Measurements from ENCODE around the gene PLOD1. TPM values are rescaled to one million over a fixed set of nuclear protein-coding genes. Genes with fewer than 3 reads are reported as not detected.
"Not testable (repeated sequence)": the region's sequence is repeated elsewhere in the genome, so short reads cannot be mapped to it uniquely, and the experiment has no call there.

PLOD1 gene
- total RNA-seq, 2 donors from 2014 or later, result 73.6 to 80.2 TPM

GRCh38 chr1:12003762-12004161 lies 69.2 kb downstream of the PLOD1 start:
- Histone ChIP-seq H3K27me3 (replicated peaks; ENCODE audit: insufficient read depth) (no peaks in the 10 kb centered on the region), H3K36me3 (peaks cover 16 to 34% of the 10 kb centered on the region in 2 donors), H3K4me1 (replicated peaks) (no peaks in the 10 kb centered on the region), H3K9me3 (no peaks in the 10 kb centered on the region), H3K4me3 (no peak overlapping the region), H3K27ac (no peak overlapping the region)
- intact Hi-C loops (cut with DNase I), result no loop called here
- TF ChIP-seq CTCF (IDR thresholded peaks at IDR 0.05) (no peak), POLR2AphosphoS5 (IDR thresholded peaks at IDR 0.05) (no peak), POLR2A (IDR thresholded peaks at IDR 0.05) (no peak)
- WGBS, result 90% methylated on average over 12 of the region's 12 CpGs
- DNase-seq (ENCODE audit: low spot score), result no peak

GRCh38 chr1:12005488-12006166 lies 71.1 kb downstream of the PLOD1 start:
- H3K4me1 ChIP-seq (replicated peaks), result no peaks in the 10 kb centered on the region
- H3K27me3 ChIP-seq (replicated peaks; ENCODE audit: insufficient read depth), result no peaks in the 10 kb centered on the region
- 90% methylated on average over 9 of the region's 9 CpGs for WGBS
- TF ChIP-seq CTCF (IDR thresholded peaks at IDR 0.05) (no peak), POLR2A (IDR thresholded peaks at IDR 0.05) (no peak), POLR2AphosphoS5 (IDR thresholded peaks at IDR 0.05) (no peak)
- no peak overlapping the region for H3K4me3 ChIP-seq
- DNase-seq (ENCODE audit: low spot score), result no peak
- peaks cover 19 to 23% of the 10 kb centered on the region in 2 donors for H3K36me3 ChIP-seq
- H3K27ac ChIP-seq, result no peak overlapping the region
- intact Hi-C loops (cut with DNase I), result no loop called here
- H3K9me3 ChIP-seq, result no peaks in the 10 kb centered on the region

- H3K27me3 ChIP-seq (replicated peaks; ENCODE audit: insufficient read depth), result no peaks in the 10 kb centered on the region
- DNase-seq (ENCODE audit: low spot score), result no peak
- TF ChIP-seq POLR2A (IDR thresholded peaks at IDR 0.05) (no peak), CTCF (IDR thresholded peaks at IDR 0.05) (no peak), POLR2AphosphoS5 (IDR thresholded peaks at IDR 0.05) (no peak)
- no peaks in the 10 kb centered on the region for H3K9me3 ChIP-seq
- H3K4me1 ChIP-seq (replicated peaks), result no peaks in the 10 kb centered on the region
- H3K27ac ChIP-seq, result no peak overlapping the region
- WGBS, result 86% methylated on average over 17 of the region's 17 CpGs
- intact Hi-C loops (cut with DNase I), result no loop called here
- peaks cover 19 to 23% of the 10 kb centered on the region in 2 donors for H3K36me3 ChIP-seq
- H3K4me3 ChIP-seq, result no peak overlapping the region
These were observed 71.8 kb downstream of the PLOD1 start for GRCh38 chr1:12006167-12006921.

GRCh38 chr1:12007204-12007603 lies 72.7 kb downstream of the PLOD1 start:
- Histone ChIP-seq H3K27me3 (replicated peaks; ENCODE audit: insufficient read depth) (no peaks in the 10 kb centered on the region), H3K27ac (no peak overlapping the region), H3K36me3 (peaks cover 19 to 28% of the 10 kb centered on the region in 2 donors), H3K4me1 (replicated peaks) (no peaks in the 10 kb centered on the region), H3K9me3 (no peaks in the 10 kb centered on the region), H3K4me3 (no peak overlapping the region)
- 94% methylated on average over 6 of the region's 6 CpGs for WGBS
- intact Hi-C loops (cut with DNase I), result no loop called here
- no peak for DNase-seq (ENCODE audit: low spot score)
- TF ChIP-seq POLR2A (IDR thresholded peaks at IDR 0.05) (no peak), CTCF (IDR thresholded peaks at IDR 0.05) (no peak), POLR2AphosphoS5 (IDR thresholded peaks at IDR 0.05) (no peak)

- DNase-seq (ENCODE audit: low spot score); H3K27me3 ChIP-seq (replicated peaks; ENCODE audit: insufficient read depth); H3K9me3 ChIP-seq; intact Hi-C loops (cut with DNase I); H3K4me3 ChIP-seq; H3K27ac ChIP-seq; H3K4me1 ChIP-seq (replicated peaks): not testable (repeated sequence)
- WGBS, result 94% methylated on average over 11 of the region's 33 CpGs
- peaks cover 19 to 26% of the 10 kb centered on the region in 2 donors for H3K36me3 ChIP-seq
These were observed 73.8 kb downstream of the PLOD1 start for GRCh38 chr1:12008355-12008754.
